Esophagus muscularis mucosa (tissue), 3 donors: ENCODE measurements around the gene PMF1.

ENCODE experiments used
- CTCF ChIP-seq, 3 experiments: fragments of 200-600 bp in 2 of 3; fragments of 450-650 bp in 1 of 3; sonication (generic) in 2 of 3; IDR thresholded peaks; one replicate each; pipeline ENCODE4 v1.5.1; 2017 to 2019; ENCODE audit warnings: antibody characterized with exemption in 3 of 3, mild to moderate bottlenecking in 2 of 3, moderate library complexity in 1 of 3
- POLR2AphosphoS5 ChIP-seq, 2 donors: sonication (generic); formaldehyde crosslinking; IDR thresholded peaks; one replicate each; pipeline ENCODE4 v1.6.1; 2017; ENCODE audit warnings: antibody characterized with exemption in 2 of 2

- TF ChIP-seq CTCF (IDR thresholded peaks at IDR 0.05): no peak
- TF ChIP-seq POLR2AphosphoS5 (IDR thresholded peaks at IDR 0.05): no peak
Observed at GRCh38 chr1:156276966-156277381, 64.2 kb downstream of the PMF1 start.
